ENCODE data around the gene SOX6.

GRCh38 chr11:15927864-15928217 lies 428.5 kb downstream of the SOX6 start:
- TF ChIP-seq CTCF (IDR thresholded peaks at IDR 0.05; ENCODE audit: low read depth, low read length, poor library complexity, severe bottlenecking) (no peak), EZH2phosphoT487 (IDR thresholded peaks at IDR 0.05; ENCODE audit: borderline replicate concordance, low read length) (no peak)
